Activated T-cell treated with anti-CD3 and anti-CD28 coated beads for 4 hours (primary cell): ENCODE results near the gene OR10H1.
"Not testable (repeated sequence)": the region's sequence is repeated elsewhere in the genome, so short reads cannot be mapped to it uniquely, and the experiment has no call there.

Source experiments
- DNase-seq: peaks from one replicate; pipeline ENCODE4 v3.0.0-alpha.2; 2020

OR10H1 gene, protein sequence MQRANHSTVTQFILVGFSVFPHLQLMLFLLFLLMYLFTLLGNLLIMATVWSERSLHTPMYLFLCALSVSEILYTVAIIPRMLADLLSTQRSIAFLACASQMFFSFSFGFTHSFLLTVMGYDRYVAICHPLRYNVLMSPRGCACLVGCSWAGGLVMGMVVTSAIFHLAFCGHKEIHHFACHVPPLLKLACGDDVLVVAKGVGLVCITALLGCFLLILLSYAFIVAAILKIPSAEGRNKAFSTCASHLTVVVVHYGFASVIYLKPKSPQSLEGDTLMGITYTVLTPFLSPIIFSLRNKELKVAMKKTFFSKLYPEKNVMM

DNA sequence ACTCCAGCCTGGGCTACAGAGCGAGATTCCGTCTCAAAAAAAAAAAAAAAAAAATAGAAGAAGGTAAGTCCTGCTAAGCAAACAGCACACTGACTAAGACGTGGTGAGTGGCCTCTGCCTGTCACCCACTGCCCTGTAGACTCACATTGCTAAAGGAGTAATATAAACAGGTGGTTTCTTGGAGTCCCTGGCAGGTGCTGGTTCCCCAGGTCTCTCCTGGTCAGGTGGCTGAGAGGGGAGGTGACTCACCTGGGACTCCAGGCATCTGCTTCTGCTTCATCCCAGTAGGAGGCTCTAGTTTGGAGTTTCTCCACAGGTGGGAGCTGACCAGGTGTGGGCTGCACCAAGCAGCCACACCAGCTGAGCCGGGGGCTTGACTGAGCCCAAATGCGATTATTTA is at the start of gene OR10H1:
Gene OR10H1, minus strand, starts transcription at position 359 of the 400 bp plus-strand sequence. CDS start 7,627 bp downstream, outside the sequence.
- no peak for DNase-seq

DNA sequence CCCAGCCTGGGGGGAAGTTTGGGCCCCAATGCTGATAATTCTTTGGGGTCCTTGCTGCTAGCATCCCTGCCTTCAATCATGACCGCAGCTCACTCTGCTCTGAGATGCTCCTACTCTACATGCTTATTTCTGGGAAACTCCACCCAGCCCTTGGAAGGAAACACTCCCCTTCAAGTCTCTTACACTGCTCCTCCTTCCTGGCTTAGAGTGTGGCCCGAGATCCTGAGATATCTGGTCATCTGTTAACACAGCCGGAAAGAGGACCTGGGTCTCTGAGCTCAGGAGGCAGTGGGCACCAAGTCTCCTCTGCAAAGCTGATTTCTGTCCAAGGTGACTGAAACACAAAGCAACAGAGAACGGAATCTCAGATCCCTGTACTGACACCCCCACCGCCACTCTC is 49.4 kb upstream of the OR10H1 start:
- DNase-seq, result no peak

DNA sequence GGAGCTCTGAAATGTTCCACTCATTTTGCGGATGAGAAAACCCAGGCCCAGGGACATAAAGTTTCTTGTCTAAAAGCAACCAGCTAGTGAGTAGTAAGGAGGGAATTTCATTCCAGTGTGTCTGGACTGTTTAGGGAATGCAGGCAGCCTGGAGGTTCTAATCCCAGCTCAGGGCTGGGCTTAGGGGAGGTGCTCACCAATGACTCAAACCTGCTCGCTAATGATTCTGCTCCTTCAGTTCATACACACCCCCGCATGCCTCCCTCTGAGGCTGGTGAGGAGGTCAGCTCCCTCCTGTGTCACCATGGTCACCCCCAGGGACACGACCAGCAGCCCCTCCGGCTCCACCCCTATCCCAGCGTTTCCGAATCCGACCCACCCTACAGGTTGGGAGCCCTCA is 47.8 kb upstream of the OR10H1 start:
- DNase-seq, result no peak

DNA sequence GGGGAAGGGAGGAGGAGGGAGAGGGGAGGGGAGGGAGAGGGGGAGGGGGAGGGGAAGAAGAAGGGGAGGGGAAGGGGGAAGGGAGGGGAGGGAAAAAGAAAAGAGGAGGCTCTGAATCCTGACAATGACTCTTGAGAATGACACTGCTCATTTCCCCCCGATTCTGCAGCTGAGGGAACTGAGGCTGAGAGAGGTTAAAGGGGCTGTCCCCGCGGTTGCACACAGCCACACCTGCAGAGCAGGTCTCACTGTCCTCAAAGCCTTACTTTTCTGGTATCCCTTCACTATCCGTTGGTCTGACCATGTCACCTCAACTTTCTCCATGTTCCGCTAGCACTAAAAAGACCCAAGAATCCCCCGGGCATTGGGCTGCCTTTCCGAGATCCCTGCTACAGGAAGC is 47.0 kb upstream of the OR10H1 start:
- DNase-seq, result no peak

- DNase-seq, result no peak
These were observed 45.1 kb upstream of the OR10H1 start for GRCh38 chr19:15860522-15860921.

GRCh38 chr19:15859187-15859586 is 43.7 kb upstream of the OR10H1 start:
- no peak for DNase-seq

- no peak for DNase-seq
These were observed 34.9 kb upstream of the OR10H1 start for GRCh38 chr19:15850385-15850784.

GRCh38 chr19:15846923-15847322 is 31.5 kb upstream of the OR10H1 start:
- no peak for DNase-seq

GRCh38 chr19:15843894-15844222 is 28.4 kb upstream of the OR10H1 start:
- not testable (repeated sequence) for DNase-seq

DNA sequence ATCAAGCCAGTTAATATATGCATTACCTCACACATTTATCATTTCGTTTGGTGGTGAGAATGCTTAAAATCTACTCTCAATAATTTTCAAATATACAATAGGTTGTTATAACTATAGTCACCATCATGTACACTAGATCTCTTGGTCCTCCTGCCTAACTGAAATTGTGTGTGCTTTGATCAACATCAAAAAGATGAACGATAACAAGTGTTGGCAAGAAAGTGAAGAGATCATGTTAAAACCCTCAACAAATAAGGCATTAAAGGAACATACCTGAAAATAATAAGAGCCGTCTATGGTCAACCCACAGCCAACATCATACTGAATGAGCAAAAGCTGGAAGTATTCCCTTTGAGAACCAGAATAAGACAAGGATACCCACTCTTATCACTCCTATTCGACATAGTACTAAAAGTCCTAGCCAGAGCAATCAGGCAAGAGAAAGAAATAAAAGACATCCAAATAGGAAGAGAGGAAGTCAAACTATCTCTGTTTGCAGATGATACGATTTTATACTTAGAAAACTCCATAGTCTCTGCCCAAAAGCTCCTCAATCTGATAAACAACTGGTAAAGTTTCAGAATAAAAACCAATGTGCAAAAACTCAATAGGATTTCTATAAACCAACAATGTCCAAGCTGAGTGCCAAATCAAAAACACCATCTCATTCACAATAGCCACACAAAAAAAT is 27.9 kb upstream of the OR10H1 start:
- DNase-seq, result no peak

- no peak for DNase-seq
These were observed 26.6 kb upstream of the OR10H1 start for GRCh38 chr19:15841875-15842569.

DNA sequence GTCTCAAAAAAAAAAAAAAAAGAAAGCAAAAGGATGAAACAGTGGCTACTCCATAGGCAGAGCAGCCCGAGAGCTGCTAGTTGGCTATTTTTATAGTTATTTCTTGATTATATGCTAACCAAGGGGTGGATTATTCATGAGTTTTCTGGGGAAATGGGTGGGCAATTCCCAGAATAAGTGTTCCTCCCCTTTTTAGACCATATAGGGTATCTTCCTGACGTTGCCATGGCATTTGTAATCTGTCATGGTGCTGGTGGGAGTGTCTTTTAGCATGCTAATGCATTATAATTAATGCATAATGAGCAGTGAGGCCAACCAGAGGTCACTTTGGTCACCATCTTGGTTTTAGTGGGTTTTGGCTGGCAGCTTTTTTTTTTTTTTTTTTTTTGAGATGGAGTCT is 25.4 kb upstream of the OR10H1 start:
- DNase-seq, result no peak

DNA sequence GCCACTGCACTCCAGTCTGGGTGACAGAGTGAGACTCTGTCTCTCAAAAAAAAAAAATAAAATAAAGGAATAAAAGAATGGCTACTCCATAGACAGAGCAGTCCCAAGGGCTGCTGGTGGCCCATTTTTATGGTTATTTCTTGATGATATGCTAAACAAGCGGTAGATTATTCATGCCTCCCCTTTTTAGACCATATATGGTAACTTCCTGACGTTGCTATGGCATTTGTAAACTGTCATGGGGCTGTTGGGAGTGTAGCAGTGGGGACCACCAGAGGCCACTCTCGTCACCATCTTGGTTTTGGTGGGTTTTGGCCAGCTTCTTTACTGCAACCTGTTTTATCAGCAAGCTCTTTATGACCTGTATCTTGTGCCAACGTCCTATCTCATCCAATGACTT is 24.4 kb upstream of the OR10H1 start:
- not testable (repeated sequence) for DNase-seq

DNA sequence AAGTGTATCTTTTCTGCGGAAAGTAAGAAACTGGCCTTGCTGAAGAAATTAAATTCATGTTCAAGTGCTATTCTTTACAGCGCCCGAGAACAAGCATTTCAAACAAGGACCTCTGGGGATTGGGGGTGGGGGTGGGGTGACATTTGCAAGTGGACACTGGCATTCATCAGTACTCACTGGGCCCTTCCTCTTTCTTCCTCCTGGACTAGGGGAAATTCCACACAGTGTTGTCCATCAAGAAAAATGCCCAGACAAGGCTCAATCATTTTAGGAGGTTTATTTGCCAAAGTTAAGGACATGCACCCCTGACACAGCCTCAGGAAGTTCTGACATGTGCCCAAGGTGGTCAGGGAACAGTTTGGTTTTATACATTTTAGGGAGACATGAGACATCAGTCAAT is 22.9 kb upstream of the OR10H1 start:
- DNase-seq, result no peak

- DNase-seq, result no peak
These were observed 21.8 kb upstream of the OR10H1 start for GRCh38 chr19:15837221-15837731.

- peak; percentile 92 for DNase-seq
These were observed 21.1 kb upstream of the OR10H1 start for GRCh38 chr19:15836330-15837220.

GRCh38 chr19:15835565-15836329 is 20.3 kb upstream of the OR10H1 start:
- peak; percentile 45 for DNase-seq

- DNase-seq, result not testable (repeated sequence)
These were observed 18.8 kb upstream of the OR10H1 start for GRCh38 chr19:15834232-15834631.

GRCh38 chr19:15831626-15832025 is 16.2 kb upstream of the OR10H1 start:
- DNase-seq, result no peak

DNA sequence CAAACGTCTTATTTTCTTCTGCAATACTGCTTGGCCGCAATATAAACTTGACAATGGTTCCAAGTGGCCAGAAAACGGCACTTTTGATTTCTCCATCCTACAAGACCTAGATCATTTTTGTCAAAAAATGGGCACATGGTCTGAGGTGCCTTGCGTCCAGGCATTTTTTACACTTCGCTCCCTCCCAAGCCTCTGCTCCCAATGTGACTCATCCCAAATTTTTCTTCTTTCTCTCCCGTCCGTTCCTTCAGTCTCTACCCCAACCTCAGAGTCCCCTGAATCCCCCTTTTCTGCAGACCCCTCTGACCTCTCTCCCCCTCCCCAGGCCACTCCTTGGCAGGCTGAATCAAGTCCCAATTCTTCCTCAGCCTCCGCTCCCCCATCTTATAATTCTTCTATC is 14.3 kb upstream of the OR10H1 start:
- no peak for DNase-seq

- no peak for DNase-seq
These were observed 13.8 kb upstream of the OR10H1 start for GRCh38 chr19:15829306-15829698.
